NK-92 treated with Interleukin-12 subunit alpha and Interleukin-12 subunit beta, amount 100 ng/mL, for 24 hours (cell line): ENCODE measurements around the gene TPO.
"Not testable (repeated sequence)": the region's sequence is repeated elsewhere in the genome, so short reads cannot be mapped to it uniquely, and the experiment has no call there.

Source experiments
- DNase-seq: peaks from one replicate; lab custom pipeline; 2025; lab: John Stamatoyannopoulos, UW

Gene TPO

DNA sequence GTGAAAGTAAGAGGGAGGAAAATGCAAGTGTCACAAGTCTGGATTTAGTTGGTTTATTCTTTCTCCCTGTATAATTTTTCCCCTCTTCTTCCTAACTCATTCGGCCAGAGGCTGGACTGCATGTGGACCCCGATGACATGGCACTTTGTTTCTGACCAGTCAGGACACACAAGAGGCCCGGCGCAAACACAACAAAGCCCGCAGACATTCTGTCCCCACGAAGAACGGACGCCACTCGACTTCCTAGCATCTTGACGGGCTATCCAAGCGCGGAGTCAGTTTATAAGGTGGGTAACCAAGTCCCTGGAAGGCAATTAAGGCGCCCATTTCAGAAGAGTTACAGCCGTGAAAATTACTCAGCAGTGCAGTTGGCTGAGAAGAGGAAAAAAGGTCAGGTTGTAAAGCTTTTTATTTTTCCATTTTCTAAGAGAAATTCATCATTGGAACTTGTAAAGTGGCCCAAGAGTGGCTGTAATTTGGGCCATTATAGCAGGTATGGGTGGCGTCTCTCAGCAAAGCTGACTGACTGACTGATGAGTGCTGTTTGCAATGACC is at the start of gene TPO:
TSS of gene TPO (plus strand) at position 308 of the 555 bp plus-strand sequence. CDS start 946 bp downstream, outside the sequence.
- no peak for DNase-seq

DNA sequence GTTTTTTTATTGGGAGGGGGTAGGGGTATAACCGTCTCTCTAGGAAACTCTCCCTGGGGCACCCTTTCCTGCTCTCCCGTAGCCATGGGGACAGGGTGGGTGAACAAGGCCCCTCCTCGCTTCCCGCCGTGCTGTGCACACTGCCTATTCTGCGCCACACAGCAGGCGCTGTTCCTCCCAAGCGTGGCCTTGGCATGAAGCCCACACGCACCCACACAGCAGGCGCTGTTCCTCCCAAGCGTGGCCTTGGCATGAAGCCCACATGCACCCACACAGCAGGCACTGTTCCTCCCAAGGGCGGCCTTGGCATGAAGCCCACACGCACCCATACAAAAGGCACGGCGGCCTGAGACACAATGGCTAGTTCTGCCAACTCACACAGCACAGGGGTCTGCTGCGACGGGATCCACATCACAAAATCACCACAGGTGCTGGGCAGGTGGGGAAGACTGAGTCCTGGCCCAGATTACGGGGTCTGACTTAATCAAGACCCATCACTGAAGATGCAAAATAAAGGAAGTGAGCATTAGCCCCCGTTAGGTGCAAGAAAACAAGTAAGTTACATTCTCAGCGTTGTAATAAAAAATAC is 46.6 kb upstream of the TPO start:
- no peak for DNase-seq

DNA sequence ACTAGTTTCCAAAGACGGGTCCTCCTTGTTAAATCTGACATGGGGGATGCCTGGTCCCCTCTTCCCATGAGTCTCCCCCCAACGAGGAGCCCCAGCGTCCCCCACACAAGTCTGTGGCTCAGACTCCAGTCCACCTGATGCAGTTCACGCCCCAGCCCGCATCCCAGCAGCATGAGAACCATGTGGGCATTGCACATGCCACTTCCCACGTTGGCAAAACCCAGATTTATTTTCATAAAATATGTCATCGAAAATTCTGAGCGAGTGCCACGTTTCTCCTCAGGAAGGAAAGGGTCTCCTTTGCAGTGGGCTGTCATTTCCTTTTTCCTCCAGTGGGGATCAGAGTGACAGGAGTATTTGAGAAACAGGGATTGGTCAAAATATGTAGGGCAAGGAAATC is 45.7 kb upstream of the TPO start:
- no peak for DNase-seq

DNA sequence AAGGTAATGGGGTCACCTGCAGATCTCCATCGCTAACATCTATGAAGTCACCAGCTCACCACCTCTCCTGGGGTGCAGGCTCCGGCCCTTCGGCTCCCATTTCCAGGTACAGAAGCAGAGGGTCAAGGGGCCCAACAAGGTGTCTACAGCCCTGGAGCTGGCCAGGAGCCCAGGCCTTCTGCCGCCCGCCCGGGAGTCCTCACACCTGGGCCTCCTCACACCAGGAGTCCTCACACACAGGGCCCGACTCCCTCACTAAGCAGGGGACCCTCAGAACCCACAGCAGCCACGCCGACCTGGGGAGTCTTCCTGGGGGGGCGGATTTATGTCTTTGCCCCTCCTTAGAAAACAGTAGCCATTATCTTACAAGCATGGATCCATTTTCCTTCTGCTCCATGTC is 43.4 kb upstream of the TPO start:
- DNase-seq: no peak

DNA sequence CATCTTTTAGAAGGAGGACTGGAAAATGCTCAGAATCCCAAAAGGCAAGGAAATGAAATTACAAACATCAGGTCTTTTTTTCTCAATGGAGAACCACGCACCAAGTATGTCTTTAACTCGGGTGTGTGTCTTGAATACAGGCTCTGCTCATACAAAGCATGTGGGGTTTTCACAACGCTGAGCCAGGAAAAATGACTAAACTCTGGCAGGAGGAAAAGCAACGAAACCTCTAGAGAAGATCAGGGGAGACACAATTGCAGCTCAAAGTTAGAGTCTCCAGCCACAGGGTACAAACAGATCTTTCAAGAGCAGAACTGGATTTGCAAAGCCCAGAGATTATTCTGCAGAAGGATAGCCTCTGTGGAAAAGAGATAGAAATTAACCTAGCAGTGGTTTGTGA is 42.8 kb upstream of the TPO start:
- no peak for DNase-seq

DNA sequence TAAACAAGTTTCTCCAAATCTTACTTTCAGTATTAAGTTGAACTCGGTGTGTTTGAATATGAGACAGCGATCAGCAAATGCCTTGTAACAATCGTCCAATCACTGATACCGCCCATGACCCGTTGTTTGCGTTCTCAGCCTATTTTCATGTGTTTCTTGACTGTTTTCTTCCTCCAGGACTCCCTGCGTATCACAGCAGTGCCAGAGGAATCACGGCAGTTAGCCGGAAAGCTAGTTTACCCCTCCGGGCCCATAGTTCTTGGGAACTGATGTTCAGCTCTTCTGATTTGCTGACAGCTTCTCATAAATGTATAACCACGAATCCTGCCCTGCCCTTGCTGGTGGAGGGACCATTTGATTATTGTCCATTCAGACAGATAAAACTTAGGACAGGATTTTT is 42.2 kb upstream of the TPO start:
- no peak for DNase-seq

DNA sequence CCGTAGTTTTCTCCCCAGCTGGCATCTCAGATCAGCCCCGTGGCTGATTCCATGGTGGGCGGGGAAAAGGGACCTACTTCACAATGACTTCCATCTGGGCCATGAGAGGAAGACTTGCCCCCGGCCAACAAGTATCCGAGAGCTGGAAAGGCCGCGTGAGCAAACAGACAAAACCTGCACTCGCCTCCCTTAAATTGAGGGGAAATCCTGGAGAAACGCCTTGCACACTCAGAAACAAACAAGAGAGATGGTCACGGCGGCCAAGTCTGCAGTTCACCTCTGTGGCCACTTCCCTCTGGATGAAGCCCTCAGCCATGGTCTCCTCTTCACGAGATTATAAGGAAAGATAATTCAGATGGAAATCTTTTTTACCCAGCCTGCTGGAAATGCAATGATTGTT is 39.4 kb upstream of the TPO start:
- no peak for DNase-seq

DNA sequence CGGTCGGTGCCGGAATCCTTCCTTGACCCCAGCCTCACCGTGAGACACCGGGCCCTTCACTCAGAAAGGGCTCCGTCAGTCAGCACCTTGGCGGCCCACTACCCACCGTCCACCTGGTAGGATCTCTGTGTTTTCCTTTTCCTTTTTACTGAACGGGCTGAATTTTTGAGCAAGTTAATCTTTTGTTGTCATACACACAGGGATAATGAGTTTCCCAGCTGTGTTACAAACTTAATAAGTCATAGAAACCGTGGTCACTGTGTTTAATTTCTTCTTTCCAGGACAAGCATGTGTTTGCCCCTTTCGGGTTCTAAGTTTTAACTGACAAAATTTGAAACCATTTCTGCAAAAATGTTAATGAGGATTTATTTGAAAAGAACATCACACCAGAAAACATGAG is 39.0 kb upstream of the TPO start:
- DNase-seq: no peak

DNA sequence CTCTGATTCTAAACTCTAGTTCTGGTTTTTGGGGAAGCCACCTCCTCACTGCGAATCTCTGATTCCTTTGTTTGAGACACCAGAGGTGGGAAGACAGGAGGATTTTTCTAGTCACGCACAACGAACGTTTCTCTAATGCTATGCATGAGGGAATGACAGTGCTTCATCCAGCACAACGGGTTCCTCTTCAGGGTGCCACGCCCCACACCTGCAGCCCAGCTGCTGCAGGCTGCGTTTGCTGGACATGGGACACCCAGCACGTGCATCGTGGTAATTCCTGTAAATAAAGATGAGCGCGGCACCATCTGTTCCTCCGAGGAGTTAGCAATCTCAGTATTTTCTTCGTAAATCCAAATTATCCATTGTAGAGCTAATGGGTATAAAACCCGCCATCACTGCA is 37.5 kb upstream of the TPO start:
- DNase-seq: no peak

DNA sequence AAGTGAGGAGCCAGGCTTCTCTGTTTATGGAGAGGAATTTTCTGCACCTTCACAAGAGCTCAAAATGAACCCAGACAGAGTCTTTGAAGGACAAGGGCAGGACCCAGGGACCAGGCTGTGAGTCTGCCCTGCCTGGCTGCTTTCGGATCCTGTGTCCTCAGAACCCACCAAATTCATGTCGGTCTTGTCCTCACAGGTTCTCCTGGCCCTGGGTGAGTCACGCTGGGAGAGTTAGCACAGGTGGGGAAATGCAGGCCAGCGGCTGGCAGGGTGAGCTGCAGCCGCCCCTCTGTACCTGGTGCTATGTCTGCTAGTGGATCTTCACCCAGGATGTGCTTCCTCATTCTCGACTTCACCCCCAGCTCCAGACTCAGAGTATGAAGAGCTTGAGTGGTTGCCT is 35.8 kb upstream of the TPO start:
- DNase-seq: no peak

DNA sequence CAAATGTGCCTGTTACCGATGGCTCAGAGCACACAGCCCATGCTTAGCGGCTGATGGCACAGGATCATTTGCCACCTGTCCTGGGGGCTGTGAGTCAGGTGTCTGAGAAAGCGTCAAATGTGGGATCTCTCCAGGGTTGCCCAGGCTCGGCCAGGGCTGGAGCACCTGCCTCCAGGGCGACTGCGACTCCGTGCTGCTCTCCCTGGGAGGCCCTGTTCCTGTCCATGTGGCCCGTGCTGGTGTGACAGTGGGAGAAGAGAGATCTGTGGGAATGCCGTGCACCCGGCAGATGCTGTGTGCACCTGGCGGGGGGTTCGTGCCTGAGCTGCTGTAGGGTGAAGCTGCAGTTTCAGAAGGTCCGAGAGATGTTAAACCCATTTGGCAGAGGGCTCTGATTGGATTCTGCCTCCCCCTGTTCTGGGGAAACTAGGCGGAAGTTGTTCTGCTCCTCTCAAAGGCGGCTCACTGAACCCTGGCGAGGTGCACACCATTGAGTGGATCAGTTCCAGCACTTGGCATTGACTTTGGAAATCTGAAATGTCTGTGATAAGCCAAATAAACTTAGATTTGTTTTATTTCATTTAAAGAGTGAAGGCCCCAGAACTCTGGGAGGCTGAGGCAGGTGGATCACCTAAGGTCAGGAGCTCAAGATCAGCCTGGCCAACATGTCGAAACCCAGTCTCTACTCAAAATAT is 34.7 kb upstream of the TPO start:
- no peak for DNase-seq

DNA sequence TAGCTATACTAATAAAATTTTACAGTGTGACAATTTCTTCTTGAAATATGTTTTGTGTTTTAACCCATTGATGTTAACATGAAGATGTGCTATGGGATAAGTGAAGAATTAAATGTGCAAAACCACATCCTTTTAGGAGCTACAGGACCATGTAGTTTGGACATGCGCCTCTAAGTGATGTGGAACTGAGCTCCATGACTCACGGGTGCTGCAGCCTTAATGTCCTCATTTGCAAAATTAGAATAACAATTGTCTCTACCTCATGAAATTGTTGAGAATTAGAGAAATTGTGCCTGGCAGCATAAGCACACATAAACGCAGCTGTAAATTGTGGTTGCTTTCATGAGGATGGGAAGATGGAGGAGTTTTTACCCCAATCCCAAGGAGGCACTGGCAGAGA is 31.6 kb upstream of the TPO start:
- no peak for DNase-seq

DNA sequence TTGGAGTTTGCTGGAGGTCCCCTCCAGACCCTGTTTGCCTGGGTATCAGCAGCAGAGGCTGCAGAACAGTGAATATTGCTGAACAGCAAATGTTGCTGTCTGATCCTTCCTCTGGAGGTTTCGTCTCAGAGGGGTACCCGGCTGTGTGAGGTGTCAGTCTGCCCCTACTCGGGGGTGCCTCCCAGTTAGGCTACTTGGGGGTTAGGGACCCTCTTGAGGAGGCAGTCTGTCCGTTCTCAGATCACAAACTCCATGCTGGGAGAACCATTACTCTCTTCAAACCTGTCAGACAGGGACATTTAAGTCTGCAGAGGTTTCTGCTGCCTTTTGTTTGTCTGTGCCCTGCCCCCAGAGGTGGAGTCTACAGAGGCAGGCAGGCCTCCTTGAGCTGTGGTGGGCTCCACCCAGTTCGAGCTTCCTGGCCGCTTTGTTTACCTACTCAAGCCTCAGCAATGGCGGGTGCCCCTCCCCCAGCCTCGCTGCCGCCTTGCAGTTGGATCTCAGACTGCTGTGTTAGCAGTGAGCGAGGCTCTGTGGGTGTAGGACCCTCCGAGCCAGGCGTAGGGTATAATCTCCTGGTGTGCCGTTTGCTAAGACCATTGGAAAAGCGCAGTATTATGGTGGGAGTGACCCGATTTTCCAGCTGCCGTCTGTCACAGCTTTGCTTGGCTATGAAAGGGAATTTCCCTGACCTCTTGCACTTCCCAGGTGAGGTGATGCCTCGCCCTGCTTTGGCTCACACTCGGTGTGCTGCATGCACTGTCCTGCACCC is 25.1 kb upstream of the TPO start:
- DNase-seq: not testable (repeated sequence)

DNA sequence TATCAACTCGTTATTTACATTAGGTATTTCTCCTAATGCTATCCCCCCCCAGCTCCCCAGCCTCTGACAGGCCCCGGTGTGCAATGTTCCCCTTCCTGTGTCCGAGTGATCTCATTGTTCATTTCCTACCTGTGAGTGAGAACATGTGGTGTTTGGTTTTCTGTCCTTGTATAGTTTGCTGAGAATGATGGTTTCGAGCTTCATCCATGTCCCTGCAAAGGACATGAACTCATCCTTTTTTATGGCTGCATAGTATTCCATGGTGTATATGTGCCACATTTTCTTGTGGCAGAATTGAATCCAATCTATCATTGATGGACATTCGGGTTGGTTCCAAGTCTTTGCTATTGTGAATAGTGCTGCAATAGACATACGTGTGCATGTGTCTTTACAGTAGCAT is 23.1 kb upstream of the TPO start:
- DNase-seq: not testable (repeated sequence)

DNA sequence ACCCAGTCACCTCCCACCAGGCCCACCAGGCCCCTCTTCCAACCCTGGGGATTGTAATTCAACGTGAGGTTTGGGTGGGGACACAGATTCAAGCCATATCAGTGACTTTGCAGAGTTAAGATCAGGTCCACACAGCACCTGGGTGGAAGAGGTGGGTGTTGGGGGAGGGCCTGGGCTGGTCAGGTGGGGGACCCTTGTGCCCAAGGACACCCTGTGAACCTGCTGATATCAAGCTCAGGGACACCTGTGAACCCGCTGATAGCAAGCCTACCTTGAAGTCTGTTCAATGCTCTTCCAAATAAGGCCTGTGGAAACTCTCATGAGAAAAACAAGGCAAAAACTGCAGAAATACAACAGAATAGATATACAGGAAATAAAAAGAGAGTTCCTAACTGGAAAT is 19.9 kb upstream of the TPO start:
- no peak for DNase-seq

DNA sequence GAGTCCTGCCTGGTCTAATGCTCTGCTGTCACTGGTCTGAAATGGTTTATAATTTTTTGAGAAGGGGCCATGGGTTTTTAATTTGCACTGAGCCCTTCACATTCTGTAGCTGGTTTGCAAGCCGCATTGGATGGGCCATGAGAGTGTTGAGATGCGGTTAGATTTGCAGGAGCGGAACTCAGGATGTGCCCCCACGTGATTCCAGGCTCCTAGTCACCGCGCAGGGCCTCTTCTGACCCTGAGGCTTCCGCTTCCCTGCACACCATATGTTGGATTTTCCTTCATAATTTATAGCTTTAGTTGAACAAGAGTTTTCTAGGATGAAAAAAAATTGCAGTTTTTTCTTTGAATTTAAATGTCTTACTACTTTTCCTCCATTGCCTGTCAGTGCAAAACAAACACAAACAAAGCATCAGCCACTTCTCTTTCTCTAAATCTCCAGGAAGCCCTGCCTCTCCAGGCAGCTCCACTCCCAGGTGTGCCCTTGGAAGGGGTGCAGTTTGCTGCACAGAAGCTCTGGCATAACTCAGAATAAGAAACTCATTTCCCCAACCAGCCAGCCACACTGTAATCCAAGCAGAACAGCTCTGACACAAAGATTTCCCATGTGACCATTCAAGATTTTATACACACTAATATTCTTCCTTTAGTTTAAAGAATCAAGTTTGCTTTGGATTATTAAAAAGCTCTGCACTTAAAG is 18.4 kb upstream of the TPO start:
- DNase-seq: no peak

DNA sequence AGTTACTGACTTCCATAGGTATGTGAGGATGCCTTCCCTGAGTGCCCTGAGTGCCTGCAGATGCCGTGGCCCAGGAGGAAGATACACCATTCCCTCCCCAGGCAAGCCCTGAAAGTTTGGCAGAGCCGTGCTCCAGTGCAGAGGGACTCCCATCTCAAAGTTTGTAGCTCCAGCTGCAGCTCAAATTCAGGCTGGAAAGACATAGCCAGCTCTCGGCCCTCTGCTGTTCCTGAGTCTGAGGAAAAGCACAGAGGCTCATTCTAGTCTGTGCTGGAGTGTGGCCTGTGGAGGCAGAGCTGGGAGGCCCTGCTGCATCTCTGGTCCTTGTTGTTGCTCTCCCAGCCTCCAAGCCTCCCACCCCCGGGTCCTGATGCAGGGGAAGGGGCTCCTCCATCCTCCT is 15.9 kb upstream of the TPO start:
- no peak for DNase-seq

DNA sequence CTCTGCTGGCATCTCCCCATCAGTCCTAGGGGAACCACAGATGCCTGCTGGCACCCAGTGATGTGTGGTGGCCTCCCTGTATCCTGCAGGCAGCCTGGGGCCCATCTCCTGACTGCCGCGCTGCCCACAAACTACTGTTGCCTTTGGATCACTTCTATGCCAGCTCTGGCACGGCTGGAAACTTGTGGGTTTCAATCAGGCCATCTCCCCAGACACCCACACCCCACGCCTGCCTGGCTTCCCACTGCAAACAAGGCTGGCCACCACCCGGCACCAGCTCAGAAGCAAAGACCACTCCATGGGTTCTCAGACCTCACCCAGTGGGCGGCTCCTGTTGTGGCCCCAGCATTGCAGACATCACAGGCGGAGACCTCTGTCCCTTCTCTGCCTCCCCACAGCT is 15.1 kb upstream of the TPO start:
- no peak for DNase-seq

DNA sequence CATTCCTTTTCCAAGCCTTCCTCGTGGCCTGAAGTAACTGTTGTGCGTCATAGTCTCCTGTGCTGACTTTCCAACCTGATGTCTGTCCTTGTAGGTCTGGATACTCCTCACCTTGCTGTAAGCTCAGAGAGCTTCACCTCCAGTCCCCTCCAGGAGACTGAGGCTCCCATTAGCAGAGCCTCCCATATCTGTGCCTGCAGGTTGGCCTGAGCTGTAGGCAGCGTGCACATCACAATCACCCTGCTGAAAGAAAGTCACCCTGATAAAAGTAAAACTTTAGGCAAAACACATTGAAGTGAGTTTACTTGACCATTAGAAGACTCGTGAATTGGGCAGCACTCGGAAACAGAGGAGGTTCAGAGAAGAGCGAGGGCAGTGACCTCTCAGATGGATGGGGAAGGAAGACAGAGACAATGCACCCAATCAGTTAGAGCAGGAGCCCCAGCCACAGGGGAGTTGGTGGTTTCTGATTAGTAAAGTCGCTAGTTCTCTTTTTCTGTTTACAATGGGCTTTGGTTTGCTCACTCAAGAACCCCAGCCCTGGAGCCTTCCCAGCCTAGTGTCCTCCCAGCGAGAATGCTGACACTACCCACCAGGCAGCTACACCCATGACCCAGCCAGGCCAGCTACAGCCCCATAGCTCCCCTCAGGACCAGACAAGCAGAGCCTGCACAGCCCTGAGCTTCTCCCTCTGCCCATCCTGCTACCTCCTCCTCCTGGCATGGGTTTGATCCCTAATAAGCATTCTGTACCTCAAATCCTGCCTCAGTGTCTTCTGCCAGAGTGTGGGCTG is 12.1 kb upstream of the TPO start:
- DNase-seq: no peak

DNA sequence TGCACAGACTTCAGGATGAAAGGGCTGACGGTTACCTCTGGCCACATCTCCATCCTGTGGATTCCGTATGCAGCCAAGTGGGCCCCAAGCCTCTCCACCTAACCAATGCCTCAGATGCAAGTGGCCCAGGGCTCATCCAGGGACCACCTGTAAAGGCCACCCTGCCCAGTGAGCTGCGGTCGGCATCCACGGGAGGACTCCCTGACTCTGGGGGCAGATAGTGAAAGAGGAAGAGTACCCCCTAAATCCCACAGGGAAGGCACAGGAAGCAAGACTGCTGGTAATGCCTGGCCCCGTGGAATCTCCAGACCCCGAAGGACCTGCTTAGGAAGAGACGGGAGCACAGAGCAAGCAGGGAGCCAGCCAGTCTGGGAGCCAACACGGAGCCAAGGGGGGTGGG is 11.2 kb upstream of the TPO start:
- DNase-seq: no peak

DNA sequence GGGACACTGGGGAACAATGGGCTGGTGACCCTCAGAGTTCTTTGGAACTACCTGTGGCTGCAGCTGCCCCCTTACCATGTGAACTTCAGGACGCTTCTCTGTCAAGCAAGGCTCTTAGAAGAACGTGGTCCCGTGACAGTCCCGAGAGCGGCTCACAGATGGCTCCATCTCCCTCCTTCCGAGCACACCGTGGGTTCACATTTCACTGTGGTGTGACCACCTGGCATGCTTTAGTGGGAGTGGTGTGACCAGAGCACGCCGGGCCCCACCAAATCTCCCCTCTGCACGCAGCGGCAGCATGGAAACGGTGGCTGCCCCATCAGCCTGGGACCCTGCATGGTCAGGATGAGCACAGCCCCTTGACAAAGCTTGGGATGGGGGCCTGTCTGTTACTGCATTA is 9.7 kb upstream of the TPO start:
- no peak for DNase-seq

DNA sequence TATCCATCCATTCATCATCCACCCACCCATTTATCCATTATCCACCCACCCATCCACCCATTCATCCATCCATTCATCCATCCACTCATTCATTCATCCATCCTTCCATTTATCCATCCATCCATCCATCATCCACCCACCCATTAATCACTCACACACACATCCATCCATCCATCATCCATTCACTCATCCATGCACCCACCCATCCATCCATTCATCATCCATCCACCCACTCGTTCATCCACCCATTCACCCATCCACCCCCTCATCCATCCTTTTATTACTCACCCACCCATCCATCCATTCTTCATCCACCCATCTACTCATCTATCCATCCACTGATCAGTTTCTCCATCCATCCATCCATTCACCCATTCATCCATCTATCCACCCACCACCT is 8.1 kb upstream of the TPO start:
- no peak for DNase-seq
